Measurements from ENCODE around the gene SMIM45.
A peak's percentile ranks its signal among the peaks of the same experiment; 100 is the strongest.

The SMIM45 gene

GRCh38 chr22:41912338-41913039 lies 39.5 kb upstream of the SMIM45 start:
- Histone ChIP-seq H3K27ac (ENCODE audit: insufficient read depth, low read depth, low read length) (no peak overlapping the region), H3K4me1 (ENCODE audit: control insufficient read depth, extremely low read depth, insufficient read depth, low read length) (peaks cover 6% of the 10 kb centered on the region), H2AFZ (ENCODE audit: low read depth, low read length) (no peak overlapping the region), H4K20me1 (replicated peaks; ENCODE audit: control insufficient read depth, extremely low read depth, insufficient read depth, low read length) (no peaks in the 10 kb centered on the region), H3K9me3 (replicated peaks; ENCODE audit: control insufficient read depth, insufficient read depth, low read length) (no peaks in the 10 kb centered on the region), H3K36me3 (ENCODE audit: control insufficient read depth in 2 of 2, extremely low read depth in 1 of 2, insufficient read depth in 2 of 2, low read length in 2 of 2) (no peaks in the 10 kb centered on the region), H3K9ac (replicated peaks; ENCODE audit: extremely low read depth, insufficient read depth, low read length) (no peak overlapping the region), H3K79me2 (ENCODE audit: control insufficient read depth, insufficient read depth, low read length) (no peaks in the 10 kb centered on the region), H3K27me3 (ENCODE audit: control insufficient read depth in 2 of 2, insufficient read depth in 2 of 2, low read length in 2 of 2) (peaks cover 53 to 73% of the 10 kb centered on the region in 2 experiments), H3K4me3 (replicated peaks in 1 of 3; ENCODE audit: insufficient read depth in 1 of 3, low read depth in 1 of 3, low read length in 3 of 3) (no peak overlapping the region), H3K9me1 (replicated peaks; ENCODE audit: control insufficient read depth, extremely low read depth, insufficient read depth, low read length) (no peaks in the 10 kb centered on the region), H3K4me2 (ENCODE audit: insufficient read depth, low read length) (no peak overlapping the region)
- intact Hi-C loops (cut with micrococcal nuclease) = no loop called here
- BruUV-seq (replicated peaks) = no TSS peak
- FAIRE-seq (no peak), DNase-seq (ENCODE audit: low read depth, low spot score) (no peak)
- ChIA-PET POLR2A (no interaction called here), CTCF (interaction anchor here (1.0 to 4.5 kb wide), 5 partner anchors 9 to 215 kb away, joined by 3 to 28 read pairs (median 5); partner anchors contain the start of gene TNFRSF13C)
- dilution Hi-C loops (cut with MboI; ENCODE audit: extremely low pct_ligation_motif_present, low sequenced_read_pairs) = no loop called here
- TF ChIP-seq EZH2 (IDR thresholded peaks at IDR 0.05; ENCODE audit: borderline replicate concordance, low read depth, low read length, severe bottlenecking) (peak; percentile 56), POLR2AphosphoS5 (IDR thresholded peaks at IDR 0.05; ENCODE audit: insufficient read depth, low read depth, low read length) (no peak)

- Histone ChIP-seq H3K9ac (replicated peaks; ENCODE audit: extremely low read depth, insufficient read depth, low read length) (no peak overlapping the region), H3K36me3 (ENCODE audit: control insufficient read depth in 2 of 2, extremely low read depth in 1 of 2, insufficient read depth in 2 of 2, low read length in 2 of 2) (no peaks in the 10 kb centered on the region), H3K79me2 (ENCODE audit: control insufficient read depth, insufficient read depth, low read length) (no peaks in the 10 kb centered on the region), H3K9me1 (replicated peaks; ENCODE audit: control insufficient read depth, extremely low read depth, insufficient read depth, low read length) (no peaks in the 10 kb centered on the region), H3K4me3 (replicated peaks in 1 of 3; ENCODE audit: insufficient read depth in 1 of 3, low read depth in 1 of 3, low read length in 3 of 3) (no peak overlapping the region), H3K27ac (ENCODE audit: insufficient read depth, low read depth, low read length) (no peak overlapping the region), H2AFZ (ENCODE audit: low read depth, low read length) (no peak overlapping the region), H3K4me2 (ENCODE audit: insufficient read depth, low read length) (no peak overlapping the region), H3K4me1 (ENCODE audit: control insufficient read depth, extremely low read depth, insufficient read depth, low read length) (peaks cover 9% of the 10 kb centered on the region), H3K9me3 (replicated peaks; ENCODE audit: control insufficient read depth, insufficient read depth, low read length) (no peaks in the 10 kb centered on the region), H3K27me3 (ENCODE audit: control insufficient read depth in 2 of 2, insufficient read depth in 2 of 2, low read length in 2 of 2) (peaks cover 53 to 73% of the 10 kb centered on the region in 2 experiments), H4K20me1 (replicated peaks; ENCODE audit: control insufficient read depth, extremely low read depth, insufficient read depth, low read length) (no peaks in the 10 kb centered on the region)
- ChIA-PET CTCF (interaction anchor here (1.4 to 4.5 kb wide), 4 partner anchors 12 to 216 kb away, joined by 4 to 28 read pairs (median 6); partner anchors contain the start of gene TNFRSF13C), POLR2A (no interaction called here)
- intact Hi-C loops (cut with micrococcal nuclease) (no loop called here), dilution Hi-C loops (cut with MboI; ENCODE audit: extremely low pct_ligation_motif_present, low sequenced_read_pairs) (no loop called here)
- TF ChIP-seq EZH2 (IDR thresholded peaks at IDR 0.05; ENCODE audit: borderline replicate concordance, low read depth, low read length, severe bottlenecking) (no peak), MYC (IDR thresholded peaks at IDR 0.05; ENCODE audit: low read depth, low read length) (no peak), MAX (IDR thresholded peaks at IDR 0.05; ENCODE audit: insufficient read depth, insufficient read length) (no peak), POLR2AphosphoS5 (IDR thresholded peaks at IDR 0.05; ENCODE audit: insufficient read depth, low read depth, low read length) (no peak), POLR2A (IDR thresholded peaks at IDR 0.05; ENCODE audit: low read depth, low read length) (no peak), GATA2 (IDR thresholded peaks at IDR 0.05; ENCODE audit: insufficient read depth, insufficient read length, low read depth, low read length) (no peak)
- no TSS peak for BruUV-seq (replicated peaks)
- DNase-seq (ENCODE audit: low read depth, low spot score) (no peak), FAIRE-seq (no peak)
Measured at GRCh38 chr22:41913040-41913719, 38.8 kb upstream of the SMIM45 start.

Data from endothelial cell of umbilical vein (primary cell).